ENCODE results near the gene ATXN1. TPM values are rescaled to one million over a fixed set of nuclear protein-coding genes. Genes with fewer than 3 reads are reported as not detected.

ATXN1 gene
- polyA plus RNA-seq, 1 donor from 2014 or later: 28.2 TPM

- Histone ChIP-seq H3K36me3 (ENCODE audit: insufficient read depth, low read length) (no peaks in the 10 kb centered on the region), H3K27me3 (ENCODE audit: insufficient read depth, low read depth, low read length) (no peaks in the 10 kb centered on the region), H3F3A (ENCODE audit: insufficient read depth, low read length, poor library complexity, severe bottlenecking) (no peaks in the 10 kb centered on the region), H3K9ac (ENCODE audit: low read length) (no peak overlapping the region), H3K27ac (ENCODE audit: low read length) (no peak overlapping the region), H2AFZ (ENCODE audit: low read depth, low read length) (no peak overlapping the region), H3K4me3 (ENCODE audit: low read length) (no peak overlapping the region), H3K4me2 (ENCODE audit: low read length) (no peak overlapping the region), H4K20me1 (ENCODE audit: insufficient read depth) (no peaks in the 10 kb centered on the region), H3K9me3 (ENCODE audit: low read length) (no peaks in the 10 kb centered on the region), H3K9me2 (ENCODE audit: insufficient read depth, low read length) (no peaks in the 10 kb centered on the region), H3K79me2 (replicated peaks; ENCODE audit: insufficient read depth, low read length) (no peaks in the 10 kb centered on the region)
- TF ChIP-seq REST (IDR thresholded peaks at IDR 0.05; ENCODE audit: borderline replicate concordance): no peak
- TF ChIP-seq TAF1 (IDR thresholded peaks at IDR 0.05; ENCODE audit: low read depth): no peak
- no peak for TF ChIP-seq EZH2 (IDR thresholded peaks at IDR 0.05; ENCODE audit: borderline replicate concordance, insufficient read depth, low read length, poor library complexity, severe bottlenecking)
- TF ChIP-seq MXI1 (conservative IDR thresholded peaks at IDR 0.05; ENCODE audit: poor library complexity, severe bottlenecking): no peak
- TF ChIP-seq SMC3 (conservative IDR thresholded peaks at IDR 0.05; ENCODE audit: poor library complexity): no peak
- no peak for TF ChIP-seq RAD21 (conservative IDR thresholded peaks at IDR 0.05)
Measured at GRCh38 chr6:16691324-16691723, 69.9 kb downstream of the ATXN1 start.

- H3K27ac ChIP-seq (ENCODE audit: low read length): no peak overlapping the region
- H3K9ac ChIP-seq (ENCODE audit: low read length): no peak overlapping the region
- no peaks in the 10 kb centered on the region for H3K9me3 ChIP-seq (ENCODE audit: low read length)
- no peak for TF ChIP-seq CTCF (IDR thresholded peaks at IDR 0.05; ENCODE audit: poor library complexity, severe bottlenecking)
- no peak for TF ChIP-seq EZH2 (IDR thresholded peaks at IDR 0.05; ENCODE audit: borderline replicate concordance, insufficient read depth, low read length, poor library complexity, severe bottlenecking)
- H3K79me2 ChIP-seq (replicated peaks; ENCODE audit: insufficient read depth, low read length): no peaks in the 10 kb centered on the region
- H3K27me3 ChIP-seq (ENCODE audit: insufficient read depth, low read depth, low read length): no peaks in the 10 kb centered on the region
- no peaks in the 10 kb centered on the region for H3K36me3 ChIP-seq (ENCODE audit: insufficient read depth, low read length)
- H3K9me2 ChIP-seq (ENCODE audit: insufficient read depth, low read length): no peaks in the 10 kb centered on the region
- no peak overlapping the region for H3K4me2 ChIP-seq (ENCODE audit: low read length)
- no peak overlapping the region for H2AFZ ChIP-seq (ENCODE audit: low read depth, low read length)
- H3K4me3 ChIP-seq (ENCODE audit: low read length): no peak overlapping the region
- no peaks in the 10 kb centered on the region for H3F3A ChIP-seq (ENCODE audit: insufficient read depth, low read length, poor library complexity, severe bottlenecking)
- H4K20me1 ChIP-seq (ENCODE audit: insufficient read depth): no peaks in the 10 kb centered on the region
Measured at GRCh38 chr6:16690608-16691142, 70.6 kb downstream of the ATXN1 start.

All from neural cell (in vitro differentiated cells).